ENCODE data around the gene SORCS2. TPM values are rescaled to one million over a fixed set of nuclear protein-coding genes. Genes with fewer than 3 reads are reported as not detected.

The SORCS2 gene
- total RNA-seq, 6 donors from 2014 or later = 2.2 to 28.3 (median 7.2) TPM

GRCh38 chr4:7717946-7718490, 525.7 kb downstream of the SORCS2 start:
- no peaks in the 10 kb centered on the region for H3K27me3 ChIP-seq
- H3K27ac ChIP-seq = no peak overlapping the region
- no peak overlapping the region for H3K4me3 ChIP-seq
- peaks cover 0 to 6% (median 0%) of the 10 kb centered on the region in 4 donors for H3K9me3 ChIP-seq
- H3K36me3 ChIP-seq = no peaks in the 10 kb centered on the region
- 67 to 74% methylated on average over 13 to 17 of the region's 24 CpGs for WGBS, 2 donors
- H3K4me1 ChIP-seq = peaks cover 0 to 5% (median 2%) of the 10 kb centered on the region in 4 donors
- no peak for ATAC-seq (ENCODE audit: low FRiP score in 2 of 2)
- TF ChIP-seq EP300 (IDR thresholded peaks at IDR 0.05) = no peak
- TF ChIP-seq, protein P1, sequence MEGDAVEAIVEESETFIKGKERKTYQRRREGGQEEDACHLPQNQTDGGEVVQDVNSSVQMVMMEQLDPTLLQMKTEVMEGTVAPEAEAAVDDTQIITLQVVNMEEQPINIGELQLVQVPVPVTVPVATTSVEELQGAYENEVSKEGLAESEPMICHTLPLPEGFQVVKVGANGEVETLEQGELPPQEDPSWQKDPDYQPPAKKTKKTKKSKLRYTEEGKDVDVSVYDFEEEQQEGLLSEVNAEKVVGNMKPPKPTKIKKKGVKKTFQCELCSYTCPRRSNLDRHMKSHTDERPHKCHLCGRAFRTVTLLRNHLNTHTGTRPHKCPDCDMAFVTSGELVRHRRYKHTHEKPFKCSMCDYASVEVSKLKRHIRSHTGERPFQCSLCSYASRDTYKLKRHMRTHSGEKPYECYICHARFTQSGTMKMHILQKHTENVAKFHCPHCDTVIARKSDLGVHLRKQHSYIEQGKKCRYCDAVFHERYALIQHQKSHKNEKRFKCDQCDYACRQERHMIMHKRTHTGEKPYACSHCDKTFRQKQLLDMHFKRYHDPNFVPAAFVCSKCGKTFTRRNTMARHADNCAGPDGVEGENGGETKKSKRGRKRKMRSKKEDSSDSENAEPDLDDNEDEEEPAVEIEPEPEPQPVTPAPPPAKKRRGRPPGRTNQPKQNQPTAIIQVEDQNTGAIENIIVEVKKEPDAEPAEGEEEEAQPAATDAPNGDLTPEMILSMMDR (IDR thresholded peaks at IDR 0.05) = no peak
- no peak for TF ChIP-seq POLR2A (IDR thresholded peaks at IDR 0.05)
- TF ChIP-seq POLR2AphosphoS5 (IDR thresholded peaks at IDR 0.05) = no peak
- peak in 1 of 2 donors; percentile 29 for DNase-seq

DNA sequence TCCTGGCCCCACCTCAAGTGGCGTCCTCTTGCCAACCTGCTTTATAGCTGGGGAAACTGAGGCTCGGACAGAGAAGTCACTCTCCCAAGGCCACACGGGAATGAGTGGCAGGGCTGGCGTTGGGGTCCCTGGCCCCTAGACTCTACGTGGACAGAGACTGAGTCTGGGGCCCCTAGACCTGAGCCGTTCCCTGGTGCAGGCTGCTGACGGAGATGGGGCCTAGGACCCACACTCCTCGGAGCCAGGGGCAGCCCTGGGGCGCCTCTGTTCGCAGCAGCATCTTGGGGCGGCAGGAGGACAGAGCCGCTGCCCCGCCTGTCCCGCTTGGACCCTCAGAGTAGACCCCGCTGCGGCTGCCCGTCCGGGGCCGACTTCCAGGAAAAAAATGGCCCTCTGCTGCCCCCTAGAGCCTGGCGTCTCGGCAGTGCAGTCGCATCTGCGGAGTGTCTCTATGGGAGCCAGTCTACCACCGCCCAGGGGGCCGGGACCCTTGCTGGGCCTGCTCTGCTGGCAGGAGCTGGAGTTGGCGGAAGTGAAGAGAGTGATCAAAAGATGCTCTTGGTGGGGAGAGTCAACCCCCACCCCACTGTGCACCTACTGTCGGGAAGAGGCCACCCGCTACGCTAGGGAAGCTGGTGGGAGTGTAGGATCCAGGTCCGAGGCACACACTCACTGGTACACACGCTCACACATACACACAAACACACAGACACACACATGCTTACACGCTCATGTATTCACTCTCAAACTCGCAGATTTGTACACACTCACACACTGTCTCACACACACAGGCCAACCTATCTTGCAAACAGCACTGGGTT, 527.2 kb downstream of the SORCS2 start:
- Histone ChIP-seq H3K36me3 (no peaks in the 10 kb centered on the region), H3K9me3 (peaks cover 0 to under 1% (median 0%) of the 10 kb centered on the region in 4 donors), H3K27me3 (no peaks in the 10 kb centered on the region), H3K27ac (no peak overlapping the region), H3K4me1 (peaks cover 0 to 5% (median 2%) of the 10 kb centered on the region in 4 donors), H3K4me3 (no peak overlapping the region)
- ATAC-seq (ENCODE audit: low FRiP score in 2 of 2) = peak in 1 of 2 donors; percentile 77
- 29 to 34% methylated on average over 17 to 33 of the region's 33 CpGs for WGBS, 2 donors
- no peak for TF ChIP-seq POLR2AphosphoS5 (IDR thresholded peaks at IDR 0.05)
- TF ChIP-seq, protein P1 (IDR thresholded peaks at IDR 0.05) = peak; percentile 61 to 80 (median 74)
- TF ChIP-seq EP300 (IDR thresholded peaks at IDR 0.05) = no peak
- no peak for DNase-seq

GRCh38 chr4:7721984-7722551, 529.7 kb downstream of the SORCS2 start:
- TF ChIP-seq POLR2A (IDR thresholded peaks at IDR 0.05) (no peak), EP300 (IDR thresholded peaks at IDR 0.05) (no peak), POLR2AphosphoS5 (IDR thresholded peaks at IDR 0.05) (no peak)
- TF ChIP-seq, protein P1 (IDR thresholded peaks at IDR 0.05) = no peak

DNA sequence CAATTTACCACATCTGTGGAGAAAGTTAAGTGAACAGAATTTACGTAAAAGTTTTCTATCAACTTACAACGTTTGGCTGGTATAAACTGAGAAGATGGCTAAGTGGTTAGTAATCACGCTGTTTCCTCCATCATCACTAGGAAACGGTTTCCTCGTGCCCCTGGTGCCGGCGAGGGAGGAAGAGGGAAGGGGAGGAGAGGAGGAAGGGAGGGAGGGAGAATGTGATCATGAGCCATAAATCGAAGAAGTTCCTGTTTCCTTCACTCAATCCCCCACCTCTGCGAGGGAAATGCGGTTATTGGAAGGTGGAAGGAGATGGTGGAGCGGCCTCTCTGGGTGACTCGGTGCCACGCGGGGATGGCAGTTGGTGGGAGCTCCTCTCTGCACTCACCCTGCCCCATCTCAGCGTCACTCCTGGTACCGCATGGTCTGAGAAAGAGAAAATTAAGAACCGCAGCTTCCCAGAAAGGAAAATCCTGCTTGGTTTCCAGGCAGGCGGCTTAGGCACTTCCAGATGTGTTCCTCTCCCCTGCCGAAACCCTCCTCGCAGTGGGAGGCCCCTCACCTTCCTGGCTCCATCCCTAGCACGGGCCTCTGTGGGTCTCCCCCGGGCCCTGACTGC, 530.5 kb downstream of the SORCS2 start:
- WGBS, 2 donors = 53 to 60% methylated on average over 22 of the region's 22 CpGs
- DNase-seq (no peak), ATAC-seq (ENCODE audit: low FRiP score in 2 of 2) (no peak)
- H3K4me3 ChIP-seq = no peak overlapping the region
- no peaks in the 10 kb centered on the region for H3K9me3 ChIP-seq
- H3K27ac ChIP-seq = no peak overlapping the region
- H3K4me1 ChIP-seq = peaks cover 0 to 5% (median 2%) of the 10 kb centered on the region in 4 donors
- TF ChIP-seq POLR2A (IDR thresholded peaks at IDR 0.05) = no peak
- TF ChIP-seq, protein P1 (IDR thresholded peaks at IDR 0.05) = no peak
- no peak for TF ChIP-seq EP300 (IDR thresholded peaks at IDR 0.05)
- no peak for TF ChIP-seq POLR2AphosphoS5 (IDR thresholded peaks at IDR 0.05)
- no peaks in the 10 kb centered on the region for H3K27me3 ChIP-seq
- no peaks in the 10 kb centered on the region for H3K36me3 ChIP-seq

More at GRCh38 chr4:7721984-7722551, 529.7 kb downstream of the SORCS2 start:
- H3K27ac ChIP-seq = no peak overlapping the region
- H3K4me1 ChIP-seq = peaks cover 0 to 5% (median 2%) of the 10 kb centered on the region in 4 donors
- no peaks in the 10 kb centered on the region for H3K27me3 ChIP-seq
- no peak overlapping the region for H3K4me3 ChIP-seq
- ATAC-seq (ENCODE audit: low FRiP score in 2 of 2) = no peak
- H3K9me3 ChIP-seq = no peaks in the 10 kb centered on the region
- no peak for DNase-seq
- no peaks in the 10 kb centered on the region for H3K36me3 ChIP-seq
- WGBS, 2 donors = 61 to 69% methylated on average over 13 of the region's 13 CpGs
